ENCODE measurements around the gene PDZRN4.

The PDZRN4 gene

DNA sequence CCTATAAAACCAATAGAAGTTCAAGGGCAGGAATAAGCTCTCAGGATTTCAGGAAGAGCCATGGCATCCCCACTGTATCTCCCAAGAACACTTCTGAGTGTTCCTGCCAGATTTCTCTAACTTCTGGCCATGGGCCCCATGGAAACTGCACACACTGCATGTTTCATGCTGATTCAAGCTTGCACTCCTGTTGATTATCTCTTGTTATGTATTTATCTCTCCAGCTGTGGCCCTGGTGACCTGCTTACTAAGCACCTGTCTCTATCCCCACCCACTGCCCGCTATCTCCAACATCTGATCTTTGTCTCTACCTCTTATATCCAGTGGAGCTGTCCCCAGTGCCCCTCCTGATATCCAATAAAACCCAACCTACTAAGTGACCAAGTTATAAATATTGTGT lies 285.3 kb downstream of the PDZRN4 start:
- Histone ChIP-seq H3K9ac (ENCODE audit: low read length) (no peak overlapping the region), H3K9me3 (ENCODE audit: control insufficient read depth, insufficient read depth, low read depth, low read length) (no peaks in the 10 kb centered on the region), H3K36me3 (ENCODE audit: control insufficient read depth, insufficient read depth, low read length) (no peaks in the 10 kb centered on the region), H3K27ac (ENCODE audit: low read depth, low read length) (no peak overlapping the region), H3K4me3 (ENCODE audit: low read depth, low read length) (no peak overlapping the region), H3K4me1 (ENCODE audit: control insufficient read depth, insufficient read depth, low read length) (peaks cover 12% of the 10 kb centered on the region), H3K27me3 (ENCODE audit: control insufficient read depth, insufficient read depth, low read length) (no peaks in the 10 kb centered on the region)

DNA sequence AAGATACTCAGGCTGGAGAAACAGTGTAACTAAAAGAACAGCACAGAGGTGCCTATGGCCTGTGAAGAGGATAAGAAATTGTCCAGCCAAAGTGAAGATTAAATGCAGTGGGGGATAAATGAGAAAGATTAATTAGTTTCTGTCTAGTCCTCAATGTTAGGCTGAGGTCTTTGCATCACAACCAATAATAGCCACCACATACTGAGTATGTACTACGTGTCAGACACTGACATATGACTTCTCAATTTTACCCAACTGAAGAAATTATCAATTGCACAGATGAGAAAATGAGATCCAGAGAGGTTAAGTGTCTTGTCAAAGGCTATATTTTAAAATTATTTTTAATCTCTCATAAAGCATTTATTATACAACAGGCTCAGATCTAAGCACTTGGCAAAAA lies 285.9 kb downstream of the PDZRN4 start:
- Histone ChIP-seq H3K9me3 (ENCODE audit: control insufficient read depth, insufficient read depth, low read depth, low read length) (no peaks in the 10 kb centered on the region), H3K4me3 (ENCODE audit: low read depth, low read length) (no peak overlapping the region), H3K9ac (ENCODE audit: low read length) (no peak overlapping the region), H3K4me1 (ENCODE audit: control insufficient read depth, insufficient read depth, low read length) (peaks cover 12% of the 10 kb centered on the region), H3K27ac (ENCODE audit: low read depth, low read length) (no peak overlapping the region), H3K27me3 (ENCODE audit: control insufficient read depth, insufficient read depth, low read length) (no peaks in the 10 kb centered on the region), H3K36me3 (ENCODE audit: control insufficient read depth, insufficient read depth, low read length) (no peaks in the 10 kb centered on the region)

DNA sequence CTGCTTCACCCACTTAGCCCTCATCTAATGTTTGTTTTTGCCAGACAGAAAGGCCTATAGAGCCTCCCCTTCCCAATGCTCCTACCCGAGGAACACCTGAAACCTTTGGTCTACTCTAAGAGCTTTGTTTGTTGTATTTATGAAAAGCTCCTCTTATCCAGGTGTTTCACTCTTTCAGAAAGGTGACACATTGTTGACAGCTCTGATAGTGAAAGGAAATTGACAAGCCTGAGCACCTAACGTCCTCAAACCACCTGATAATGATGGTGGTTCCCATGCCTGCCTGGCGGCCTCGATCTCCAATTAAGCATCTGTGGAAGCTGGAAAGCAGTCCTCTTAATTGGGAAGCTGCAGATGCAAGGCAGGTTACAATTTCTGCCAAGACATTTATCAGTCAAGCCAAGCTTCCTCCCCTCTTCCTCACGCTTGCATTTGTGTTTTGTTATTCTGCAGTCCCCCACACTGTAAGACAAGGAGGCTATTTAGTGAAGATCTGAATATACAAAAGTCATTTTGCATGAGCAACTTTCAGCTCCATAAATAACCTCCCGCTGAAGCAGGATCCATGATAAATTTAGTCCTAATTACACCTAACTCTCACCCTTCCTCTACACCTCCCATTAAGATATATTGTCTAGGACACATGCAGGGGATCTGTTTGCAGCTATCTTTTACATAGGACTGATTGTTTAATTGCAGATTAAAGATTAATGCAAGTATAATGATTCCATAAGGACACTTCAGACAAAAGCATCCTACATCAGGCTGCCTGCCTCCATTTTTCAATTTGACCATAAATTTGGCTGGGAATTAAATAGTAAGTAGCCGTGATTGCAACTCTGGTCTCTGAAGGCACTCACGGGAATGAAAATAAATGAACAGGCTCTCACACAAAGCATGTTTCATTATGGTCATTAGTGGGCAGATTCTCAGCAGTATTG lies 288.6 kb downstream of the PDZRN4 start:
- no peak overlapping the region for H3K4me3 ChIP-seq (ENCODE audit: low read depth, low read length)
- H3K27me3 ChIP-seq (ENCODE audit: control insufficient read depth, insufficient read depth, low read length) = no peaks in the 10 kb centered on the region
- H3K9ac ChIP-seq (ENCODE audit: low read length) = no peak overlapping the region
- no peak overlapping the region for H3K27ac ChIP-seq (ENCODE audit: low read depth, low read length)
- peaks cover 12% of the 10 kb centered on the region for H3K4me1 ChIP-seq (ENCODE audit: control insufficient read depth, insufficient read depth, low read length)
- no peaks in the 10 kb centered on the region for H3K36me3 ChIP-seq (ENCODE audit: control insufficient read depth, insufficient read depth, low read length)
- H3K9me3 ChIP-seq (ENCODE audit: control insufficient read depth, insufficient read depth, low read depth, low read length) = no peaks in the 10 kb centered on the region

- Histone ChIP-seq H3K4me1 (ENCODE audit: control insufficient read depth, insufficient read depth, low read length) (peaks cover 12% of the 10 kb centered on the region), H3K36me3 (ENCODE audit: control insufficient read depth, insufficient read depth, low read length) (no peaks in the 10 kb centered on the region), H3K4me3 (ENCODE audit: low read depth, low read length) (no peak overlapping the region), H3K27ac (ENCODE audit: low read depth, low read length) (no peak overlapping the region), H3K9ac (ENCODE audit: low read length) (no peak overlapping the region), H3K9me3 (ENCODE audit: control insufficient read depth, insufficient read depth, low read depth, low read length) (no peaks in the 10 kb centered on the region), H3K27me3 (ENCODE audit: control insufficient read depth, insufficient read depth, low read length) (no peaks in the 10 kb centered on the region)
These were observed 291.3 kb downstream of the PDZRN4 start for GRCh38 chr12:41479426-41479825.

DNA sequence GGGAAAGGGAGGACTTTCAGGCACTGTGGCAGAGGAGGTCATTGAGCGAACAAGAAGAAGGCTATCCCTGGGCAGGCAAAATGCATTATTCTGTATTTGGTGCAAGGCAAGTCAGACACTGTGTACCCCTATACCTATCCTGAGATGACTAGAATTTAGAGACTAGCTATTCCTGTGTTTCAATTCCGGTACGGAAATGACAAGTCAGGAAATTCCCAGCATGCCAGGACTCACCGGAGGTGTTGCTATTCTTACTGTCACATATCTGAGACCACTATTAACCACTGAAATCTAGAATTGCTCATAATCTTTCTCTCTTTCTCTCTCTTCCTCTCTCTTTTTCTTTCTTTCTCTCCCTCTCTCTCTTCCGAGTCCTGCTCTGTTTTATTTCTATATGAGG lies 297.1 kb downstream of the PDZRN4 start:
- Histone ChIP-seq H3K4me1 (ENCODE audit: control insufficient read depth, insufficient read depth, low read length) (no peaks in the 10 kb centered on the region; the same call in 1 of the 2 replicates), H3K9me3 (ENCODE audit: control insufficient read depth, insufficient read depth, low read depth, low read length) (no peaks in the 10 kb centered on the region), H3K4me3 (ENCODE audit: low read depth, low read length) (no peak overlapping the region), H3K27me3 (ENCODE audit: control insufficient read depth, insufficient read depth, low read length) (no peaks in the 10 kb centered on the region), H3K36me3 (ENCODE audit: control insufficient read depth, insufficient read depth, low read length) (no peaks in the 10 kb centered on the region), H3K27ac (ENCODE audit: low read depth, low read length) (no peak overlapping the region), H3K9ac (ENCODE audit: low read length) (no peak overlapping the region)

DNA sequence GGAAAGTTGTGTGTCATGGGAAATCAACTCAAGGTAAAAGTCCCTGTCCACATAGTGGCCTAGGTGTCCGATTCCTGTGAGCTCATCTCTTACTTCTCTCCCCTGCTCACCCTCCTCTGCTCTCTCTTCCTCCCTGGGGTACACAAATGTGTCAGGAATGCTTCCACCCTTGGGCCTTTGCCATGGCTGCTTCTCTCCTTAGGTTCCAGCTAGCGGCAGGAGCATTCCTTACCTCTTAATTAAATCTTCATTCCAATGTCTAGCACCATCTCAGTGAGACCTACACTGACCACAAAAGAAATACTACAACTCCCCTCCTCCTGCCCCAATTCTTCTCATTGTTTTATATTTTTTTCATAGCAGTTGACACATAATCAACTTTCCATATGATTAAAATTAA lies 298.6 kb downstream of the PDZRN4 start:
- Histone ChIP-seq H3K27me3 (ENCODE audit: control insufficient read depth, insufficient read depth, low read length) (no peaks in the 10 kb centered on the region), H3K4me1 (ENCODE audit: control insufficient read depth, insufficient read depth, low read length) (no peaks in the 10 kb centered on the region; the same call in 1 of the 2 replicates), H3K9ac (ENCODE audit: low read length) (no peak overlapping the region), H3K4me3 (ENCODE audit: low read depth, low read length) (no peak overlapping the region), H3K36me3 (ENCODE audit: control insufficient read depth, insufficient read depth, low read length) (no peaks in the 10 kb centered on the region), H3K27ac (ENCODE audit: low read depth, low read length) (no peak overlapping the region), H3K9me3 (ENCODE audit: control insufficient read depth, insufficient read depth, low read depth, low read length) (no peaks in the 10 kb centered on the region)

DNA sequence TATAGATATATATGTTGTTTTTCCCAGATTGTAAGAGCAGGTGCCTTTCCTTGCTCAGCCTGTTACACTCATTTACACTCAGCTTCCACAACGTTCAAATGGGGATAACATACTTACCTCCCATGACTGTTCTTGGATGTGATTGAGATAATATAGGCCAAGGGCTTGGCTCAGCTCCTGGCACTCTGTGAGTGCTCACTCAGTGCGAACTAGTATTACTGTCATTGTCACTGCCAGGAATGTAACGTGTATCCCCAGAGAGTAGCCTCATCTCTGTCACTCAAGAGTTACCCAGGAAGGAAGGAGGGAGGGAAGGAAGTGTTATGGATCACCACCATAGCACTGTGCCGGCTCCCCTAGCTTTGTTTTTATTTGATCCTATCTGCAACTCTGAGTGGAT lies 307.9 kb downstream of the PDZRN4 start:
- Histone ChIP-seq H3K4me1 (ENCODE audit: control insufficient read depth, insufficient read depth, low read length) (no peaks in the 10 kb centered on the region), H3K36me3 (ENCODE audit: control insufficient read depth, insufficient read depth, low read length) (no peaks in the 10 kb centered on the region), H3K27ac (ENCODE audit: low read depth, low read length) (no peak overlapping the region), H3K9me3 (ENCODE audit: control insufficient read depth, insufficient read depth, low read depth, low read length) (no peaks in the 10 kb centered on the region), H3K4me3 (ENCODE audit: low read depth, low read length) (no peak overlapping the region), H3K27me3 (ENCODE audit: control insufficient read depth, insufficient read depth, low read length) (no peaks in the 10 kb centered on the region), H3K9ac (ENCODE audit: low read length) (no peak overlapping the region)

- Histone ChIP-seq H3K27ac (ENCODE audit: low read depth, low read length) (no peak overlapping the region), H3K27me3 (ENCODE audit: control insufficient read depth, insufficient read depth, low read length) (no peaks in the 10 kb centered on the region), H3K4me1 (ENCODE audit: control insufficient read depth, insufficient read depth, low read length) (no peaks in the 10 kb centered on the region), H3K9ac (ENCODE audit: low read length) (no peak overlapping the region), H3K9me3 (ENCODE audit: control insufficient read depth, insufficient read depth, low read depth, low read length) (no peaks in the 10 kb centered on the region), H3K36me3 (ENCODE audit: control insufficient read depth, insufficient read depth, low read length) (no peaks in the 10 kb centered on the region), H3K4me3 (ENCODE audit: low read depth, low read length) (no peak overlapping the region)
These were observed 309.3 kb downstream of the PDZRN4 start for GRCh38 chr12:41497409-41497808.

DNA sequence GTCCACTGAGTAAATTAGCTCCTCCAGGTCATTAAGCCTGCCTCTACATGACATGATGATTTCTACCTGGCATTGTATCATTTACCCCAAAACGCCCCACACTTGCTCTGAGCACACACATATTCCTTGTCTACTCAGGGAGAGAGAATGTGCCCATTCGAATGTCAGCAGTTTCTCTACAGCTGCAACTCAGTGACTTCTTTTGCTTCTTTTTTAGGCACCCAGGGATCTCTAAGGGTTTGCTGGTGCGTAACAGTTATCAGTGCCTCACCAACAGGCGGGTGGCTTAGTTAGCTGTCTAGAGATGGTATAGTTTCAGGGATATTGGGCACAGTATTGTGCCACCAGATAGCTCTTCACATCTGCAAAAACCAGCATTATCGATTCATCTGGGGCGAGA lies 316.9 kb downstream of the PDZRN4 start:
- Histone ChIP-seq H3K27me3 (ENCODE audit: control insufficient read depth, insufficient read depth, low read length) (no peaks in the 10 kb centered on the region), H3K36me3 (ENCODE audit: control insufficient read depth, insufficient read depth, low read length) (no peaks in the 10 kb centered on the region), H3K9me3 (ENCODE audit: control insufficient read depth, insufficient read depth, low read depth, low read length) (no peaks in the 10 kb centered on the region), H3K4me3 (ENCODE audit: low read depth, low read length) (no peak overlapping the region), H3K27ac (ENCODE audit: low read depth, low read length) (no peak overlapping the region), H3K9ac (ENCODE audit: low read length) (no peak overlapping the region), H3K4me1 (ENCODE audit: control insufficient read depth, insufficient read depth, low read length) (peaks cover 5% of the 10 kb centered on the region; the same call in 1 of the 2 replicates)

GRCh38 chr12:41507286-41507685 lies 319.2 kb downstream of the PDZRN4 start:
- H3K9ac ChIP-seq (ENCODE audit: low read length) = no peak overlapping the region
- no peak overlapping the region for H3K27ac ChIP-seq (ENCODE audit: low read depth, low read length)
- no peak overlapping the region for H3K4me3 ChIP-seq (ENCODE audit: low read depth, low read length)
- H3K36me3 ChIP-seq (ENCODE audit: control insufficient read depth, insufficient read depth, low read length) = no peaks in the 10 kb centered on the region
- H3K4me1 ChIP-seq (ENCODE audit: control insufficient read depth, insufficient read depth, low read length) = peaks cover 5% of the 10 kb centered on the region; the same call in 1 of the 2 replicates
- H3K27me3 ChIP-seq (ENCODE audit: control insufficient read depth, insufficient read depth, low read length) = no peaks in the 10 kb centered on the region
- no peaks in the 10 kb centered on the region for H3K9me3 ChIP-seq (ENCODE audit: control insufficient read depth, insufficient read depth, low read depth, low read length)

GRCh38 chr12:41509271-41510055 lies 321.3 kb downstream of the PDZRN4 start:
- Histone ChIP-seq H3K27me3 (ENCODE audit: control insufficient read depth, insufficient read depth, low read length) (no peaks in the 10 kb centered on the region), H3K27ac (ENCODE audit: low read depth, low read length) (no peak overlapping the region), H3K4me3 (ENCODE audit: low read depth, low read length) (no peak overlapping the region), H3K9me3 (ENCODE audit: control insufficient read depth, insufficient read depth, low read depth, low read length) (no peaks in the 10 kb centered on the region), H3K36me3 (ENCODE audit: control insufficient read depth, insufficient read depth, low read length) (no peaks in the 10 kb centered on the region), H3K9ac (ENCODE audit: low read length) (no peak overlapping the region), H3K4me1 (ENCODE audit: control insufficient read depth, insufficient read depth, low read length) (peaks cover 5% of the 10 kb centered on the region; the same call in 1 of the 2 replicates)

Data from HUES6 (cell line).